ENCODE measurements around the gene MMP23B.
"Not testable (repeated sequence)": the region's sequence is repeated elsewhere in the genome, so short reads cannot be mapped to it uniquely, and the experiment has no call there.

MMP23B gene

GRCh38 chr1:1671365-1672119 is 39.6 kb downstream of the MMP23B start:
- no peak for FAIRE-seq

GRCh38 chr1:1672181-1672965 is 40.4 kb downstream of the MMP23B start:
- FAIRE-seq, result no peak

- not testable (repeated sequence) for FAIRE-seq
Measured at GRCh38 chr1:1674806-1675205, 42.8 kb downstream of the MMP23B start.

- not testable (repeated sequence) for FAIRE-seq
Measured at GRCh38 chr1:1675218-1675617, 43.2 kb downstream of the MMP23B start.

- FAIRE-seq, result not testable (repeated sequence)
Measured at GRCh38 chr1:1676087-1676486, 44.1 kb downstream of the MMP23B start.

- no peak for FAIRE-seq
Measured at GRCh38 chr1:1677718-1678580, 46.0 kb downstream of the MMP23B start.

GRCh38 chr1:1678581-1679380 is 46.8 kb downstream of the MMP23B start:
- no peak for FAIRE-seq

GRCh38 chr1:1680031-1680911 is 48.3 kb downstream of the MMP23B start:
- no peak for FAIRE-seq

GRCh38 chr1:1680912-1681273 is 48.9 kb downstream of the MMP23B start:
- no peak for FAIRE-seq

GRCh38 chr1:1683104-1683905 is 51.3 kb downstream of the MMP23B start:
- no peak for FAIRE-seq

Measured in endometrium (tissue), 2 donors.